Measurements from ENCODE around the gene DMAC1. TPM values are rescaled to one million over a fixed set of nuclear protein-coding genes. Genes with fewer than 3 reads are reported as not detected.

DMAC1 gene
- total and polyA plus RNA-seq, 3 experiments from 2014 or later = 49.0 to 53.0 (median 52.4) TPM

GRCh38 chr9:7827056-7827455 lies 27.5 kb upstream of the DMAC1 start:
- Mint-ChIP-seq H3K4me1 (no peaks in the 10 kb centered on the region), H3K27me3 (peaks cover 2 to 10% of the 10 kb centered on the region in 2 donors), H3K36me3 (peaks cover 0 to 8% (median 0%) of the 10 kb centered on the region in 3 donors), H3K4me3 (no peak overlapping the region), H3K27ac (no peak overlapping the region), H3K9me3 (no peaks in the 10 kb centered on the region)
- H3K27ac ChIP-seq (ENCODE audit: low read depth, low read length) = no peak overlapping the region
- no peak for DNase-seq
- no peaks in the 10 kb centered on the region for H3K4me1 ChIP-seq (ENCODE audit: insufficient read depth, low read length)
- CTCF ChIA-PET = no interaction called here
- no peak overlapping the region for H3K4me3 ChIP-seq (ENCODE audit: low read length)
- H3K9me3 ChIP-seq (ENCODE audit: low read length) = no peaks in the 10 kb centered on the region
- no peaks in the 10 kb centered on the region for H3K36me3 ChIP-seq (ENCODE audit: insufficient read depth, low read length)
- POLR2A ChIA-PET = no interaction called here
- no peaks in the 10 kb centered on the region for H3K27me3 ChIP-seq (ENCODE audit: insufficient read depth, low read length, poor library complexity, severe bottlenecking)

- Histone ChIP-seq H3K27me3 (ENCODE audit: insufficient read depth, low read length, poor library complexity, severe bottlenecking) (no peaks in the 10 kb centered on the region), H3K4me3 (ENCODE audit: low read length) (no peak overlapping the region), H3K36me3 (ENCODE audit: insufficient read depth, low read length) (no peaks in the 10 kb centered on the region), H3K27ac (ENCODE audit: low read depth, low read length) (no peak overlapping the region), H3K4me1 (ENCODE audit: insufficient read depth, low read length) (no peaks in the 10 kb centered on the region), H3K9me3 (ENCODE audit: low read length) (no peaks in the 10 kb centered on the region)
- CTCF ChIA-PET = no interaction called here
- no peak for DNase-seq
- H3K36me3 Mint-ChIP-seq = peaks cover 0 to 5% (median 0%) of the 10 kb centered on the region in 3 donors
- H3K27ac Mint-ChIP-seq = no peak overlapping the region
- H3K27me3 Mint-ChIP-seq = peaks cover 2 to 22% of the 10 kb centered on the region in 2 donors
- POLR2A ChIA-PET = no interaction called here
- H3K9me3 Mint-ChIP-seq = no peaks in the 10 kb centered on the region
- H3K4me3 Mint-ChIP-seq = no peak overlapping the region
- no peaks in the 10 kb centered on the region for H3K4me1 Mint-ChIP-seq
Measured at GRCh38 chr9:7823651-7824050, 24.1 kb upstream of the DMAC1 start.

- H3K4me1 Mint-ChIP-seq = no peaks in the 10 kb centered on the region
- ChIA-PET CTCF (no interaction called here), POLR2A (no interaction called here)
- H3K27me3 ChIP-seq (ENCODE audit: insufficient read depth, low read length, poor library complexity, severe bottlenecking) = no peaks in the 10 kb centered on the region
- H3K27me3 Mint-ChIP-seq = peaks cover 2 to 22% of the 10 kb centered on the region in 2 donors
- H3K4me1 ChIP-seq (ENCODE audit: insufficient read depth, low read length) = no peaks in the 10 kb centered on the region
- H3K27ac Mint-ChIP-seq = no peak overlapping the region
- no peaks in the 10 kb centered on the region for H3K9me3 Mint-ChIP-seq
- H3K27ac ChIP-seq (ENCODE audit: low read depth, low read length) = no peak overlapping the region
- DNase-seq = no peak
- no peak overlapping the region for H3K4me3 Mint-ChIP-seq
- H3K4me3 ChIP-seq (ENCODE audit: low read length) = no peak overlapping the region
- H3K9me3 ChIP-seq (ENCODE audit: low read length) = no peaks in the 10 kb centered on the region
- H3K36me3 ChIP-seq (ENCODE audit: insufficient read depth, low read length) = no peaks in the 10 kb centered on the region
- peaks cover 0 to 5% (median 0%) of the 10 kb centered on the region in 3 donors for H3K36me3 Mint-ChIP-seq
Measured at GRCh38 chr9:7819984-7820383, 20.4 kb upstream of the DMAC1 start.

- CTCF ChIA-PET = no interaction called here
- no peaks in the 10 kb centered on the region for H3K36me3 Mint-ChIP-seq
Measured at GRCh38 chr9:7816021-7816420, 16.4 kb upstream of the DMAC1 start.

GRCh38 chr9:7813030-7813429 lies 13.5 kb upstream of the DMAC1 start:
- CTCF ChIA-PET = no interaction called here

More at GRCh38 chr9:7816021-7816420, 16.4 kb upstream of the DMAC1 start:
- no peak overlapping the region for H3K27ac ChIP-seq (ENCODE audit: low read depth, low read length)
- H3K9me3 ChIP-seq (ENCODE audit: low read length) = no peaks in the 10 kb centered on the region
- no peak for DNase-seq
- H3K27me3 Mint-ChIP-seq = peaks cover 0 to 10% of the 10 kb centered on the region in 2 donors
- H3K27ac Mint-ChIP-seq = no peak overlapping the region
- no peaks in the 10 kb centered on the region for H3K36me3 ChIP-seq (ENCODE audit: insufficient read depth, low read length)
- H3K27me3 ChIP-seq (ENCODE audit: insufficient read depth, low read length, poor library complexity, severe bottlenecking) = no peaks in the 10 kb centered on the region
- H3K4me1 Mint-ChIP-seq = no peaks in the 10 kb centered on the region
- POLR2A ChIA-PET = no interaction called here
- no peaks in the 10 kb centered on the region for H3K4me1 ChIP-seq (ENCODE audit: insufficient read depth, low read length)
- no peaks in the 10 kb centered on the region for H3K9me3 Mint-ChIP-seq
- no peak overlapping the region for H3K4me3 Mint-ChIP-seq
- no peak overlapping the region for H3K4me3 ChIP-seq (ENCODE audit: low read length)

GRCh38 chr9:7811677-7812076 lies 12.1 kb upstream of the DMAC1 start:
- Mint-ChIP-seq H3K27me3 (peaks cover 3 to 18% of the 10 kb centered on the region in 2 donors), H3K9me3 (no peaks in the 10 kb centered on the region), H3K4me1 (no peaks in the 10 kb centered on the region), H3K4me3 (no peak overlapping the region), H3K36me3 (no peaks in the 10 kb centered on the region), H3K27ac (no peak overlapping the region)
- Histone ChIP-seq H3K9me3 (ENCODE audit: low read length) (no peaks in the 10 kb centered on the region), H3K4me3 (ENCODE audit: low read length) (no peak overlapping the region), H3K4me1 (ENCODE audit: insufficient read depth, low read length) (no peaks in the 10 kb centered on the region), H3K27ac (ENCODE audit: low read depth, low read length) (no peak overlapping the region), H3K36me3 (ENCODE audit: insufficient read depth, low read length) (no peaks in the 10 kb centered on the region), H3K27me3 (ENCODE audit: insufficient read depth, low read length, poor library complexity, severe bottlenecking) (no peaks in the 10 kb centered on the region)
- DNase-seq = no peak
- ChIA-PET POLR2A (no interaction called here), CTCF (no interaction called here)

More at GRCh38 chr9:7813030-7813429, 13.5 kb upstream of the DMAC1 start:
- H3K27ac Mint-ChIP-seq = no peak overlapping the region
- Histone ChIP-seq H3K27me3 (ENCODE audit: insufficient read depth, low read length, poor library complexity, severe bottlenecking) (no peaks in the 10 kb centered on the region), H3K36me3 (ENCODE audit: insufficient read depth, low read length) (no peaks in the 10 kb centered on the region), H3K27ac (ENCODE audit: low read depth, low read length) (no peak overlapping the region), H3K9me3 (ENCODE audit: low read length) (no peaks in the 10 kb centered on the region), H3K4me1 (ENCODE audit: insufficient read depth, low read length) (no peaks in the 10 kb centered on the region), H3K4me3 (ENCODE audit: low read length) (no peak overlapping the region)
- H3K9me3 Mint-ChIP-seq = no peaks in the 10 kb centered on the region
- no peaks in the 10 kb centered on the region for H3K4me1 Mint-ChIP-seq
- DNase-seq = no peak
- H3K36me3 Mint-ChIP-seq = no peaks in the 10 kb centered on the region
- POLR2A ChIA-PET = no interaction called here
- H3K27me3 Mint-ChIP-seq = peaks cover 3 to 15% of the 10 kb centered on the region in 2 donors
- H3K4me3 Mint-ChIP-seq = no peak overlapping the region

- Histone ChIP-seq H3K4me1 (ENCODE audit: insufficient read depth, low read length) (peaks cover 8% of the 10 kb centered on the region), H3K27ac (ENCODE audit: low read depth, low read length) (no peak overlapping the region), H3K9me3 (ENCODE audit: low read length) (no peaks in the 10 kb centered on the region), H3K4me3 (ENCODE audit: low read length) (no peak overlapping the region), H3K27me3 (ENCODE audit: insufficient read depth, low read length, poor library complexity, severe bottlenecking) (no peaks in the 10 kb centered on the region), H3K36me3 (ENCODE audit: insufficient read depth, low read length) (no peaks in the 10 kb centered on the region)
- peaks cover 0 to 12% (median 0%) of the 10 kb centered on the region in 3 donors for H3K36me3 Mint-ChIP-seq
- DNase-seq = no peak
- peaks cover 1 to 3% of the 10 kb centered on the region in 2 donors for H3K27me3 Mint-ChIP-seq
- peaks cover 16 to 21% (median 17%) of the 10 kb centered on the region in 3 donors for H3K4me1 Mint-ChIP-seq
- no peak overlapping the region for H3K4me3 Mint-ChIP-seq
- H3K27ac Mint-ChIP-seq = no peak overlapping the region
- no peaks in the 10 kb centered on the region for H3K9me3 Mint-ChIP-seq
- CTCF ChIA-PET = no interaction called here
- POLR2A ChIA-PET = no interaction called here
Measured at GRCh38 chr9:7802666-7803065, 3.1 kb upstream of the DMAC1 start.

GRCh38 chr9:7799944-7800285 lies 337 bp upstream of the DMAC1 start:
- H3K27ac ChIP-seq (ENCODE audit: low read depth, low read length) = peak overlapping the region; percentile 83
- Mint-ChIP-seq H3K36me3 (peaks cover 0 to 37% (median 3%) of the 10 kb centered on the region in 3 donors), H3K4me1 (peaks cover 28 to 43% (median 38%) of the 10 kb centered on the region in 3 donors), H3K4me3 (peak overlapping the region; percentile 94 to 97 (median 95)), H3K9me3 (no peaks in the 10 kb centered on the region), H3K27ac (peak overlapping the region in 7 of 8 donors; percentile 66 to 96 (median 95)), H3K27me3 (peaks cover 0 to under 1% of the 10 kb centered on the region in 2 donors)
- H3K36me3 ChIP-seq (ENCODE audit: insufficient read depth, low read length) = peaks cover 15% of the 10 kb centered on the region
- POLR2A ChIA-PET = no interaction called here
- CTCF ChIA-PET = no interaction called here
- H3K27me3 ChIP-seq (ENCODE audit: insufficient read depth, low read length, poor library complexity, severe bottlenecking) = no peaks in the 10 kb centered on the region
- no peak overlapping the region for H3K4me3 ChIP-seq (ENCODE audit: low read length)
- peaks cover 8% of the 10 kb centered on the region for H3K4me1 ChIP-seq (ENCODE audit: insufficient read depth, low read length)
- H3K9me3 ChIP-seq (ENCODE audit: low read length) = no peaks in the 10 kb centered on the region
- DNase-seq = no peak

- H3K36me3 Mint-ChIP-seq = peaks cover 6 to 67% (median 17%) of the 10 kb centered on the region in 3 donors
- POLR2A ChIA-PET = no interaction called here
- no peaks in the 10 kb centered on the region for H3K27me3 Mint-ChIP-seq
- H3K4me1 Mint-ChIP-seq = peaks cover 24 to 53% (median 49%) of the 10 kb centered on the region in 3 donors
- no peak overlapping the region for H3K4me3 Mint-ChIP-seq
- no peak overlapping the region for H3K27ac ChIP-seq (ENCODE audit: low read depth, low read length)
- DNase-seq = no peak
- no peaks in the 10 kb centered on the region for H3K9me3 ChIP-seq (ENCODE audit: low read length)
- peaks cover 8% of the 10 kb centered on the region for H3K4me1 ChIP-seq (ENCODE audit: insufficient read depth, low read length)
- H3K4me3 ChIP-seq (ENCODE audit: low read length) = no peak overlapping the region
- H3K9me3 Mint-ChIP-seq = no peaks in the 10 kb centered on the region
- CTCF ChIA-PET = no interaction called here
- H3K27me3 ChIP-seq (ENCODE audit: insufficient read depth, low read length, poor library complexity, severe bottlenecking) = no peaks in the 10 kb centered on the region
- H3K36me3 ChIP-seq (ENCODE audit: insufficient read depth, low read length) = peaks cover 17% of the 10 kb centered on the region
- peak overlapping the region in 2 of 8 donors; percentile 36 to 78 for H3K27ac Mint-ChIP-seq
Measured at GRCh38 chr9:7794196-7794595, 5.4 kb downstream of the DMAC1 start.
